ENCODE results near the gene HOXB8.

DNA sequence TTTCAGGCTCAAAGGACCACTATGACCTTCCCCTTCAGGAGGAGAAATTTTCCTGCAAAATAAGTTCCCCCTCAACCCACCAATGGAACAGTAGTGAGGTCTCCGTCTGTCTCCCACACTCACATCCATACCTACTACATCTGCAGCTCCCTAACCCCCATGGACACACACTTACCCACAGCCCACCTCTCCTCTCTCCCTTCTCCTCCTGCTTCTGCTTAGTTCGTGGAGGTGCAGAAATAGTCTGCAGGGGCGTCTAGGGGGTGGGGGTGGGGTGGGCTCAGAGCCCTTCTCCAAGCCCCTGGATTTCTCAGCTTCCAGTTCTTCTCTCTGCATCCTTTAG is 45.9 kb downstream of the HOXB8 start:
- TF ChIP-seq, protein P1, sequence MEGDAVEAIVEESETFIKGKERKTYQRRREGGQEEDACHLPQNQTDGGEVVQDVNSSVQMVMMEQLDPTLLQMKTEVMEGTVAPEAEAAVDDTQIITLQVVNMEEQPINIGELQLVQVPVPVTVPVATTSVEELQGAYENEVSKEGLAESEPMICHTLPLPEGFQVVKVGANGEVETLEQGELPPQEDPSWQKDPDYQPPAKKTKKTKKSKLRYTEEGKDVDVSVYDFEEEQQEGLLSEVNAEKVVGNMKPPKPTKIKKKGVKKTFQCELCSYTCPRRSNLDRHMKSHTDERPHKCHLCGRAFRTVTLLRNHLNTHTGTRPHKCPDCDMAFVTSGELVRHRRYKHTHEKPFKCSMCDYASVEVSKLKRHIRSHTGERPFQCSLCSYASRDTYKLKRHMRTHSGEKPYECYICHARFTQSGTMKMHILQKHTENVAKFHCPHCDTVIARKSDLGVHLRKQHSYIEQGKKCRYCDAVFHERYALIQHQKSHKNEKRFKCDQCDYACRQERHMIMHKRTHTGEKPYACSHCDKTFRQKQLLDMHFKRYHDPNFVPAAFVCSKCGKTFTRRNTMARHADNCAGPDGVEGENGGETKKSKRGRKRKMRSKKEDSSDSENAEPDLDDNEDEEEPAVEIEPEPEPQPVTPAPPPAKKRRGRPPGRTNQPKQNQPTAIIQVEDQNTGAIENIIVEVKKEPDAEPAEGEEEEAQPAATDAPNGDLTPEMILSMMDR (IDR thresholded peaks at IDR 0.05; ENCODE audit: poor library complexity) = no peak
- TF ChIP-seq EZH2 (IDR thresholded peaks at IDR 0.05; ENCODE audit: borderline replicate concordance) = no peak

All from hepatocyte (in vitro differentiated cells).